K562 (cell line): ENCODE results near the gene SNU13. TPM values are rescaled to one million over a fixed set of nuclear protein-coding genes. Genes with fewer than 3 reads are reported as not detected.

Experiments
- BHLHE40 ChIP-seq: IDR thresholded peaks from 2 replicates; pipeline ENCODE4 v1.6.1; 2011; ENCODE audit warnings: low read length, improper control_type of control experiment
- DPF2 ChIP-seq: fragments of 450-650 bp; IDR thresholded peaks from 2 replicates; pipeline ENCODE4 v1.6.1; 2016
- HDAC1 ChIP-seq, 2 experiments: fragments of 450-650 bp; IDR thresholded peaks; 2 replicates each; pipeline ENCODE4 v1.6.1; 2016 to 2017; ENCODE audit warnings: inconsistent platforms in 1 of 2, mild to moderate bottlenecking in 1 of 2, moderate library complexity in 1 of 2
- MAFK ChIP-seq: IDR thresholded peaks from 2 replicates; pipeline ENCODE4 v1.6.1; 2011; ENCODE audit warnings: low read length, improper control_type of control experiment
- MGA ChIP-seq: fragments of 450-650 bp; IDR thresholded peaks from 2 replicates; pipeline ENCODE4 v1.6.1; 2016; ENCODE audit warnings: mild to moderate bottlenecking, moderate library complexity
- MTA1 ChIP-seq: fragments of 450-650 bp; IDR thresholded peaks from 2 replicates; pipeline ENCODE4 v1.6.1; 2017; ENCODE audit warnings: borderline replicate concordance
- NRF1 ChIP-seq, 2 experiments: fragments of 450-650 bp; IDR thresholded peaks in 1 of 2; conservative IDR thresholded peaks in 1 of 2; 2 replicates each; pipeline ENCODE4 v1.6.1; 2014; ENCODE audit warnings: mild to moderate bottlenecking in 2 of 2
- RBM22 ChIP-seq: fragments of 200-400 bp; formaldehyde crosslinking; IDR thresholded peaks from 2 replicates; pipeline ENCODE4 v1.6.1; 2018; ENCODE audit warnings: low read length, low read depth; ENCODE audit not compliant: poor library complexity, severe bottlenecking
- RCOR1 ChIP-seq, 2 experiments: IDR thresholded peaks; 2 replicates each; pipeline ENCODE4 v1.6.1; 2012; ENCODE audit warnings: low read depth in 2 of 2, low read length in 2 of 2, borderline replicate concordance in 1 of 2, improper control_type of control experiment in 1 of 2
- SMARCA4 ChIP-seq: fragments of 450-650 bp; IDR thresholded peaks from 2 replicates; pipeline ENCODE4 v1.6.1; 2016
- SOX6 ChIP-seq: fragments of 450-650 bp; IDR thresholded peaks from 2 replicates; pipeline ENCODE4 v1.6.1; 2014; ENCODE audit warnings: mild to moderate bottlenecking
- TBL1XR1 ChIP-seq, 2 experiments: IDR thresholded peaks; 2 replicates each; pipeline ENCODE4 v1.6.1; 2012; ENCODE audit warnings: improper control_type of control experiment in 2 of 2, low read length in 2 of 2, mild to moderate bottlenecking in 1 of 2
- TEAD1 ChIP-seq, 2 experiments: fragments of 450-650 bp in 1 of 2; sonication (generic) in 1 of 2; formaldehyde crosslinking; IDR thresholded peaks; 2 replicates each; pipeline versions ENCODE4 v1.4.0 to v1.8.0; 2020 to 2022; ENCODE audit warnings: mild to moderate bottlenecking in 2 of 2, missing genetic modification reagents in 1 of 2
- YY1 ChIP-seq, 3 experiments: IDR thresholded peaks; 2 replicates each; pipeline ENCODE4 v1.6.1; 2011; ENCODE audit warnings: low read length in 2 of 3, mild to moderate bottlenecking in 2 of 3, moderate library complexity in 2 of 3, borderline replicate concordance in 1 of 3, control low read depth in 1 of 3, low read depth in 1 of 3; ENCODE audit not compliant: insufficient read depth in 3 of 3, insufficient replicate concordance in 2 of 3, control insufficient read depth in 1 of 3, insufficient read length in 1 of 3; ENCODE audit errors: extremely low read depth in 1 of 3
- ZNF589 ChIP-seq: fragments of 200-800 bp; sonication (Bioruptor generic); IDR thresholded peaks from 2 replicates; pipeline ENCODE4 v1.6.1; 2016; ENCODE audit warnings: low read depth, missing genetic modification characterization, missing compliant biosample characterization
- polyA plus RNA-seq, 8 experiments: library from polyadenylated mRNA; depleted of rRNA in 4 of 8; stranded (reverse) in 5 of 8; unstranded in 3 of 8; fragments of >200 nt; fragmentation: Nextera tagmentation in 2 of 8; fragmentation: Illumina TruSeq in 1 of 8; extraction: Ambion mirVana in 2 of 8; extraction: Trizol in 1 of 8; gene quantifications; 2 replicates each; pipeline versions ENCODE4 v1.2.1 to v1.2.3, GENCODE V29; 2011 to 2014; ENCODE audit warnings: inconsistent platforms in 1 of 8, missing spikeins in 1 of 8
- total RNA-seq, 7 experiments: library from RNA; depleted of rRNA in 6 of 7; stranded (reverse); fragments of >200 nt in 6 of 7; fragmentation: Illumina TruSeq in 2 of 7; extraction: Trizol in 2 of 7; gene quantifications; 2 replicates each; pipeline versions ENCODE4 v1.2.1 to v1.2.3, GENCODE V29; 2011 to 2021; ENCODE audit warnings: low replicate concordance in 1 of 7

SNU13 gene
- total and polyA plus RNA-seq, 9 of the 15 experiments (the other 6 are each of a cell fraction or from before 2014, with no cell fraction given), result 185 to 981 (median 283) TPM

- TF ChIP-seq HDAC1 (IDR thresholded peaks at IDR 0.05) (peak in 1 of 2 experiments; percentile 41; a peak in 1 of 4 replicates), RCOR1 (IDR thresholded peaks at IDR 0.05; ENCODE audit: borderline replicate concordance in 1 of 2, low read depth in 2 of 2, low read length in 2 of 2) (peak in 1 of 2 experiments; percentile 65; a peak in 2 of 4 replicates), DPF2 (peak; percentile 86), MAFK (peak; percentile 62), SMARCA4 (peak; percentile 79), MGA (peak; percentile 27; the same call in 1 of the 2 replicates), NRF1 (conservative IDR thresholded peaks at IDR 0.05 in 1 of 2, IDR thresholded peaks at IDR 0.05 in 1 of 2) (peak; percentile 12 to 20; a peak in 1 of 4 replicates), BHLHE40 (peak; percentile 54; the same call in 1 of the 2 replicates), SOX6 (0 out of 2 replicates have a peak, but pooled peaks have one; percentile 26), MTA1 (0 out of 2 replicates have a peak, but pooled peaks have one; percentile 16), RBM22 (no peak), ZNF589 (CRISPR knock-in tag) (no peak), TBL1XR1 (IDR thresholded peaks at IDR 0.05; ENCODE audit: low read length in 2 of 2) (no peak), TEAD1 (CRISPR knock-in tag; IDR thresholded peaks at IDR 0.05) (peak in 1 of 2 experiments; percentile 59; a peak in 1 of 4 replicates), YY1 (IDR thresholded peaks at IDR 0.05; ENCODE audit: borderline replicate concordance in 1 of 3, control insufficient read depth in 1 of 3, extremely low read depth in 1 of 3, insufficient read depth in 3 of 3, insufficient read length in 1 of 3, insufficient replicate concordance in 2 of 3, low read depth in 1 of 3, low read length in 2 of 3) (no peak)
Measured at GRCh38 chr22:41725510-41726110, 36.9 kb upstream of the SNU13 start (continued).
